H9 (cell line): ENCODE data around the gene ADAMTS2. TPM values are rescaled to one million over a fixed set of nuclear protein-coding genes. Genes with fewer than 3 reads are reported as not detected.
A peak's percentile ranks its signal among the peaks of the same experiment; 100 is the strongest.

Experiments used
- DNase-seq: peaks from one replicate; pipeline ENCODE4 v3.0.0-alpha.2; 2017
- H2AFZ ChIP-seq: one replicate; pipeline ENCODE4 v1.6.1; 2013; ENCODE audit warnings: mild to moderate bottlenecking, low read length, control low read depth, moderate library complexity
- H2AK5ac ChIP-seq: 2 replicates; pipeline ENCODE4 v1.6.1; 2013; ENCODE audit warnings: low read length, control low read depth, mixed read lengths; ENCODE audit not compliant: insufficient read length
- H2BK120ac ChIP-seq: one replicate; pipeline ENCODE4 v1.6.1; 2013; ENCODE audit warnings: low read depth, mild to moderate bottlenecking, low read length, control low read depth, inconsistent platforms; ENCODE audit not compliant: poor library complexity, severe bottlenecking
- H2BK12ac ChIP-seq: 2 replicates; pipeline ENCODE4 v1.6.1; 2013; ENCODE audit warnings: low read length, control low read depth, mixed read lengths, low read depth; ENCODE audit not compliant: insufficient read length
- H2BK15ac ChIP-seq: 2 replicates; pipeline ENCODE4 v1.6.1; 2013; ENCODE audit warnings: low read depth, low read length, control low read depth
- H2BK20ac ChIP-seq: one replicate; pipeline ENCODE4 v1.6.1; 2013; ENCODE audit warnings: low read depth, mild to moderate bottlenecking, low read length, control low read depth, inconsistent platforms; ENCODE audit not compliant: poor library complexity, severe bottlenecking
- H2BK5ac ChIP-seq: 2 replicates; pipeline ENCODE4 v1.6.1; 2013; ENCODE audit warnings: low read length, control low read depth, mixed read lengths; ENCODE audit not compliant: insufficient read length
- H3K14ac ChIP-seq: 2 replicates; pipeline ENCODE4 v1.6.1; 2013; ENCODE audit warnings: low read length, control low read depth; ENCODE audit not compliant: insufficient read depth
- H3K18ac ChIP-seq: 2 replicates; pipeline ENCODE4 v1.6.1; 2013; ENCODE audit warnings: low read depth, mild to moderate bottlenecking, mixed read lengths, low read length, control low read depth; ENCODE audit not compliant: insufficient read length
- H3K23ac ChIP-seq: 2 replicates; pipeline ENCODE4 v1.6.1; 2013; ENCODE audit warnings: low read length, control low read depth, mixed read lengths, low read depth; ENCODE audit not compliant: insufficient read length
- H3K23me2 ChIP-seq: 2 replicates; pipeline ENCODE4 v1.6.1; 2013; ENCODE audit warnings: low read depth, mild to moderate bottlenecking, mixed read lengths, low read length, control low read depth; ENCODE audit not compliant: insufficient read length, poor library complexity, severe bottlenecking
- H3K27ac ChIP-seq: 2 replicates; pipeline ENCODE4 v1.5.1; 2013; ENCODE audit warnings: low read length, control low read depth, mixed read lengths, low read depth; ENCODE audit not compliant: insufficient read length
- H3K27me3 ChIP-seq: 2 replicates; pipeline ENCODE4 v1.6.1; 2013; ENCODE audit warnings: low read length, control low read depth, inconsistent platforms; ENCODE audit not compliant: insufficient read depth
- H3K4ac ChIP-seq: 2 replicates; pipeline ENCODE4 v1.6.1; 2013; ENCODE audit warnings: low read depth, mild to moderate bottlenecking, control low read depth, inconsistent platforms, low read length, moderate library complexity
- H3K4me1 ChIP-seq: 2 replicates; pipeline ENCODE4 v1.6.1; 2013; ENCODE audit warnings: low read length, control low read depth, inconsistent platforms; ENCODE audit not compliant: insufficient read depth
- H3K4me2 ChIP-seq: 2 replicates; pipeline ENCODE4 v1.6.1; 2013; ENCODE audit warnings: low read length, control low read depth, mixed read lengths; ENCODE audit not compliant: insufficient read length, insufficient read depth
- H3K56ac ChIP-seq: 2 replicates; pipeline ENCODE4 v1.6.1; 2013; ENCODE audit warnings: low read depth, mild to moderate bottlenecking, mixed read lengths, low read length, control low read depth; ENCODE audit not compliant: insufficient read length
- H3K79me1 ChIP-seq: 2 replicates; pipeline ENCODE4 v1.6.1; 2013; ENCODE audit warnings: low read depth, mild to moderate bottlenecking, moderate library complexity, low read length, control low read depth, inconsistent platforms; ENCODE audit not compliant: insufficient read depth, poor library complexity, severe bottlenecking
- H3K79me2 ChIP-seq: 2 replicates; pipeline ENCODE4 v1.6.1; 2013; ENCODE audit warnings: low read length, control low read depth, inconsistent platforms; ENCODE audit not compliant: insufficient read depth
- H3K9ac ChIP-seq: 2 replicates; pipeline ENCODE4 v1.6.1; 2013; ENCODE audit warnings: low read length, control low read depth, mixed read lengths; ENCODE audit not compliant: insufficient read length; ENCODE audit errors: extremely low read depth
- H3K9me3 ChIP-seq: one replicate; pipeline ENCODE4 v1.6.1; 2013; ENCODE audit warnings: low read depth, low read length, inconsistent platforms; ENCODE audit not compliant: control insufficient read depth
- H3T11ph ChIP-seq: one replicate; pipeline ENCODE4 v1.6.1; 2013; ENCODE audit warnings: mild to moderate bottlenecking, low read length, control low read depth, inconsistent platforms
- H4K20me1 ChIP-seq: one replicate; pipeline ENCODE4 v1.6.1; 2013; ENCODE audit not compliant: control insufficient read depth, insufficient read length, insufficient read depth
- H4K5ac ChIP-seq: 2 replicates; pipeline ENCODE4 v1.6.1; 2013; ENCODE audit warnings: low read depth, mild to moderate bottlenecking, mixed read lengths, low read length, control low read depth; ENCODE audit not compliant: insufficient read length
- H4K8ac ChIP-seq: replicated peaks from 2 replicates; pipeline ENCODE4 v1.6.1; 2013; ENCODE audit warnings: low read length, control low read depth, mixed read lengths, low read depth; ENCODE audit not compliant: insufficient read length
- H4K91ac ChIP-seq: 2 replicates; pipeline ENCODE4 v1.6.1; 2013; ENCODE audit warnings: low read depth, mild to moderate bottlenecking, moderate library complexity, mixed read lengths, low read length, control low read depth; ENCODE audit not compliant: insufficient read length
- H3K27ac Mint-ChIP-seq, 3 experiments: 2 replicates in 2 of 3; 3 replicates in 1 of 3; pipeline ENCODE4 v1.8.0; 2020 to 2021; ENCODE audit warnings: mixed read lengths in 3 of 3, mild to moderate bottlenecking in 1 of 3, moderate library complexity in 1 of 3
- H3K27me3 Mint-ChIP-seq: 2 replicates; pipeline ENCODE4 v1.8.0; 2021; ENCODE audit warnings: low read depth, mild to moderate bottlenecking, moderate library complexity, mixed read lengths
- H3K36me3 Mint-ChIP-seq, 3 experiments: 2 replicates in 2 of 3; 3 replicates in 1 of 3; pipeline ENCODE4 v1.8.0; 2020 to 2021; ENCODE audit warnings: low read depth in 3 of 3, mixed read lengths in 3 of 3; ENCODE audit not compliant: insufficient read depth in 1 of 3
- H3K4me1 Mint-ChIP-seq, 2 experiments: 2 replicates each; pipeline ENCODE4 v1.8.0; 2020; ENCODE audit warnings: mixed read lengths in 2 of 2
- H3K4me3 Mint-ChIP-seq, 2 experiments: 2 replicates in 1 of 2; 3 replicates in 1 of 2; pipeline ENCODE4 v1.8.0; 2020 to 2021; ENCODE audit warnings: mild to moderate bottlenecking in 2 of 2, mixed read lengths in 2 of 2, moderate library complexity in 1 of 2
- H3K9me3 Mint-ChIP-seq, 2 experiments: 2 replicates in 1 of 2; 3 replicates in 1 of 2; pipeline ENCODE4 v1.8.0; 2020; ENCODE audit warnings: mild to moderate bottlenecking in 2 of 2, mixed read lengths in 2 of 2, moderate library complexity in 1 of 2
- WGBS: extraction: QIAGEN DNeasy Blood & Tissue Kit; methylation state at CpG from one replicate; pipeline ENCODE4 v1.1.7; 2013; ENCODE audit warnings: missing lambda C conversion rate, low lambda C conversion rate, mixed read lengths; ENCODE audit not compliant: insufficient read length; ENCODE audit errors: extremely low coverage; 5-methylcytosine and 5-hydroxymethylcytosine counted together
- total RNA-seq: library from RNA; stranded (reverse); gene quantifications from 2 replicates; pipeline ENCODE4 v1.2.1, GENCODE V29; 2021
- TF ChIP-seq, protein P1 (sequence below): fragments of 200-600 bp; sonication (generic); conservative IDR thresholded peaks from 3 replicates; pipeline ENCODE4 v1.8.0; 2021; ENCODE audit warnings: antibody characterized with exemption, mild to moderate bottlenecking

ADAMTS2 gene
- total RNA-seq, 1 experiment from 2014 or later: 5.4 TPM

DNA sequence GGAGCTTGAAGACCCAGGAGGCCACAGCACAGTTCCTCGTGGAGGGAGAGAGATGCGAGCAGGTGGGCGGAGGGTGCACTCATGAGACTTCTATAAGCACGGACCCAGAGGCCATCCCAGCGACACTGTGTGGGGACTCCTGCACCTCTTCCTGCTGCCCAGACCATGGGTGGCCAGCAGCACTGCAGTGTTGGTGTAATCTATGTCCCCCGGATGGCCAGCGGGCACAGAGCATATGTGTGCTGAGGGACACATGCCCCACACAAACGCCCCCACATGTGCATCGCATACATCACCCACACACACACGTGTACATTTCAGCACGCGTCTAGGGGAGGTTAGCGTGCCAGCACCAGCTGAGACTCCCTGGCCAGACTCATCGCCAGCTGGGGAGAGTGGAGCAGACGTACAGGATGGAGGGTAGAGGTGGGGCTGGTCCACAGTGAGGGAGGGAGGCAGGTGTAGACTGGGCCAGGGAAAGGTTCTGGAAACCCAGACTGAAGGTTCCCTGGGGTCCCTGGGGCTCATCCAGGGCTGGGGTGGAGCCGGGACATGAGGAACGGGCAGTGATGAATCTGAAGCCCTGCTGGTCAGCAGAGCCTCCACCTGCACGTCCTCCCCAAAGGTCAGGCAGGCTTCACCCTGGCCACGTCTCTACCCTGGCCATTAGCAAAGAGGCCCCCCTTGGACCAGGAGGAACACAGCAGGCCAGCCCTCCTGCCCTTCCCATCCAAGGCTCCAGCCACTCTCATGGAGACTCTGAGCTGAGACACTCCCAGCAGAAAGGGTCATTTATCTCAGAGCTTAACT, 27.6 kb downstream of the ADAMTS2 start:
- no CpG with 5 or more reads among the region's 19 CpGs for WGBS
- peaks cover 0 to 5% (median 0%) of the 10 kb centered on the region in 3 experiments; a peak in 1 of 7 replicates for H3K36me3 Mint-ChIP-seq
- H3K4me3 Mint-ChIP-seq: no peak overlapping the region
- H3K9me3 Mint-ChIP-seq: peaks cover 4 to 6% of the 10 kb centered on the region in 2 experiments; a peak in 4 of 5 replicates
- no peak overlapping the region for H3K9ac ChIP-seq
- no peak for DNase-seq
- no peak overlapping the region; the same call in 1 of the 2 replicates for H3K4ac ChIP-seq
- no peak overlapping the region for H4K91ac ChIP-seq
- no peak overlapping the region for H2BK5ac ChIP-seq
- H3K23ac ChIP-seq: no peak overlapping the region
- H2BK20ac ChIP-seq: no peak overlapping the region
- no peak overlapping the region for H2AK5ac ChIP-seq
- H4K20me1 ChIP-seq: no peaks in the 10 kb centered on the region
- no peaks in the 10 kb centered on the region; the same call in 1 of the 2 replicates for H3K27me3 Mint-ChIP-seq
- no peaks in the 10 kb centered on the region for H3K79me2 ChIP-seq
- no peak overlapping the region for H3K4me2 ChIP-seq
- no peak overlapping the region for H4K5ac ChIP-seq
- H2BK15ac ChIP-seq: no peak overlapping the region
- H3K27me3 ChIP-seq: no peaks in the 10 kb centered on the region
- no peak overlapping the region for H4K8ac ChIP-seq
- H3K23me2 ChIP-seq: peaks cover 2% of the 10 kb centered on the region
- H3K9me3 ChIP-seq: no peaks in the 10 kb centered on the region
- peak overlapping the region; percentile 13; the same call in 1 of the 2 replicates for H3K14ac ChIP-seq
- H3K56ac ChIP-seq: no peak overlapping the region
- no peak overlapping the region for H3K27ac ChIP-seq
- H3K4me1 ChIP-seq: no peaks in the 10 kb centered on the region
- no peak overlapping the region for H3K18ac ChIP-seq
- H2BK120ac ChIP-seq: no peak overlapping the region
- 0 out of 7 replicates have a peak overlapping the region, but pooled peaks of 1 of the 3 experiments have one; percentile 27 for H3K27ac Mint-ChIP-seq
- TF ChIP-seq, protein P1, sequence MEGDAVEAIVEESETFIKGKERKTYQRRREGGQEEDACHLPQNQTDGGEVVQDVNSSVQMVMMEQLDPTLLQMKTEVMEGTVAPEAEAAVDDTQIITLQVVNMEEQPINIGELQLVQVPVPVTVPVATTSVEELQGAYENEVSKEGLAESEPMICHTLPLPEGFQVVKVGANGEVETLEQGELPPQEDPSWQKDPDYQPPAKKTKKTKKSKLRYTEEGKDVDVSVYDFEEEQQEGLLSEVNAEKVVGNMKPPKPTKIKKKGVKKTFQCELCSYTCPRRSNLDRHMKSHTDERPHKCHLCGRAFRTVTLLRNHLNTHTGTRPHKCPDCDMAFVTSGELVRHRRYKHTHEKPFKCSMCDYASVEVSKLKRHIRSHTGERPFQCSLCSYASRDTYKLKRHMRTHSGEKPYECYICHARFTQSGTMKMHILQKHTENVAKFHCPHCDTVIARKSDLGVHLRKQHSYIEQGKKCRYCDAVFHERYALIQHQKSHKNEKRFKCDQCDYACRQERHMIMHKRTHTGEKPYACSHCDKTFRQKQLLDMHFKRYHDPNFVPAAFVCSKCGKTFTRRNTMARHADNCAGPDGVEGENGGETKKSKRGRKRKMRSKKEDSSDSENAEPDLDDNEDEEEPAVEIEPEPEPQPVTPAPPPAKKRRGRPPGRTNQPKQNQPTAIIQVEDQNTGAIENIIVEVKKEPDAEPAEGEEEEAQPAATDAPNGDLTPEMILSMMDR: no peak
- no peaks in the 10 kb centered on the region for H3K79me1 ChIP-seq
- H3K4me1 Mint-ChIP-seq: peaks cover 2 to 26% of the 10 kb centered on the region in 2 experiments; a peak in 3 of 4 replicates
- H2BK12ac ChIP-seq: no peak overlapping the region
- H2AFZ ChIP-seq: no peak overlapping the region
- no peak overlapping the region for H3T11ph ChIP-seq
